WTC11 (cell line): Measurements from ENCODE around the gene LYAR. TPM values are rescaled to one million over a fixed set of nuclear protein-coding genes. Genes with fewer than 3 reads are reported as not detected.

Source experiments
- ATAC-seq: fragments of 200-7000 bp; cut with Tn5 transposase; 2 replicates; pipeline ENCODE4 v1.10.0; 2021; ENCODE audit warnings: mild to moderate bottlenecking, moderate library complexity
- CTCF ChIA-PET: fragments of 300-600 bp; sonication (Branson Sonifier 250); formaldehyde crosslinking; loops from one replicate; lab custom pipeline; 2021; ENCODE audit warnings: antibody characterized with exemption; lab: Charles Lee
- POLR2A ChIA-PET: fragments of 350-600 bp; sonication (Branson Sonifier 250); formaldehyde crosslinking; loops from one replicate; lab custom pipeline; 2021; ENCODE audit warnings: antibody characterized with exemption; lab: Charles Lee
- DNase-seq: peaks from one replicate; pipeline ENCODE4 v3.0.0; 2021; ENCODE audit warnings: low spot score
- H3K27ac Mint-ChIP-seq: 2 replicates; pipeline ENCODE4 v1.8.0; 2021; ENCODE audit warnings: mixed read lengths
- H3K27me3 Mint-ChIP-seq: 2 replicates; pipeline ENCODE4 v1.8.0; 2021; ENCODE audit warnings: low read depth, mild to moderate bottlenecking, moderate library complexity, mixed read lengths
- H3K36me3 Mint-ChIP-seq: 2 replicates; pipeline ENCODE4 v1.8.0; 2021; ENCODE audit warnings: mixed read lengths
- H3K4me1 Mint-ChIP-seq: 2 replicates; pipeline ENCODE4 v1.8.0; 2022; ENCODE audit warnings: mixed read lengths
- H3K4me3 Mint-ChIP-seq: 2 replicates; pipeline ENCODE4 v1.8.0; 2021; ENCODE audit warnings: mild to moderate bottlenecking, moderate library complexity, mixed read lengths
- H3K9me3 Mint-ChIP-seq: 2 replicates; pipeline ENCODE4 v1.8.0; 2021; ENCODE audit warnings: mixed read lengths
- ETV6 ChIP-seq: sonication (generic); formaldehyde crosslinking; IDR thresholded peaks from 2 replicates; pipeline ENCODE4 v1.8.1; 2022; ENCODE audit warnings: mild to moderate bottlenecking, missing genetic modification reagents
- FOXK1 ChIP-seq: sonication (generic); formaldehyde crosslinking; IDR thresholded peaks from 2 replicates; pipeline ENCODE4 v1.8.0; 2022; ENCODE audit warnings: mild to moderate bottlenecking, moderate library complexity, missing genetic modification reagents
- GRHL2 ChIP-seq: fragments of 250-450 bp; sonication (Bioruptor Pico); IDR thresholded peaks from 2 replicates; pipeline ENCODE4 v1.8.0; 2022; ENCODE audit warnings: mild to moderate bottlenecking, moderate library complexity; ENCODE audit not compliant: insufficient replicate concordance, severe bottlenecking
- JUN ChIP-seq: sonication (generic); formaldehyde crosslinking; IDR thresholded peaks from 2 replicates; pipeline ENCODE4 v1.8.0; 2023; ENCODE audit warnings: mild to moderate bottlenecking, missing genetic modification reagents
- MXD4 ChIP-seq: fragments of 250-450 bp; sonication (Bioruptor Pico); IDR thresholded peaks from 2 replicates; pipeline ENCODE4 v1.8.0; 2021; ENCODE audit warnings: mild to moderate bottlenecking, moderate library complexity, borderline replicate concordance
- NFE2L1 ChIP-seq: sonication (generic); formaldehyde crosslinking; IDR thresholded peaks from 2 replicates; pipeline ENCODE4 v1.8.1; 2023; ENCODE audit warnings: missing genetic modification reagents
- OVOL2 ChIP-seq: fragments of 250-450 bp; sonication (Bioruptor Pico); IDR thresholded peaks from 2 replicates; pipeline ENCODE4 v1.9.0; 2021; ENCODE audit warnings: mild to moderate bottlenecking, borderline replicate concordance
- PRRX2 ChIP-seq: fragments of 250-450 bp; sonication (Bioruptor Pico); IDR thresholded peaks from 2 replicates; pipeline ENCODE4 v1.8.0; 2021; ENCODE audit warnings: mild to moderate bottlenecking
- RELA ChIP-seq: sonication (generic); formaldehyde crosslinking; IDR thresholded peaks from 2 replicates; pipeline ENCODE4 v1.8.1; 2022; ENCODE audit warnings: missing genetic modification reagents, mild to moderate bottlenecking, borderline replicate concordance
- SMAD4 ChIP-seq: sonication (generic); formaldehyde crosslinking; IDR thresholded peaks from 2 replicates; pipeline ENCODE4 v1.8.0; 2022; ENCODE audit warnings: mild to moderate bottlenecking, missing genetic modification reagents
- SOX15 ChIP-seq: fragments of 250-450 bp; sonication (Bioruptor Pico); IDR thresholded peaks from 2 replicates; pipeline ENCODE4 v1.9.0; 2021; ENCODE audit warnings: mild to moderate bottlenecking
- TP53 ChIP-seq: sonication (generic); formaldehyde crosslinking; IDR thresholded peaks from 2 replicates; pipeline ENCODE4 v1.8.1; 2023; ENCODE audit warnings: mild to moderate bottlenecking, missing genetic modification reagents
- total RNA-seq: library from RNA; stranded (reverse); gene quantifications from 3 replicates; pipeline ENCODE4 v1.2.3, GENCODE V29; 2021
- TF ChIP-seq, protein P1 (sequence below): sonication (generic); formaldehyde crosslinking; IDR thresholded peaks from 2 replicates; pipeline ENCODE4 v1.8.1; 2023; ENCODE audit warnings: mild to moderate bottlenecking, missing genetic modification reagents
- TF ChIP-seq, protein P2 (sequence below): fragments of 250-450 bp; sonication (Bioruptor Pico); IDR thresholded peaks from 2 replicates; pipeline ENCODE4 v1.9.0; 2021; ENCODE audit warnings: moderate library complexity, mild to moderate bottlenecking, inconsistent platforms, borderline replicate concordance
- TF ChIP-seq, protein P3 (sequence below): sonication (generic); formaldehyde crosslinking; conservative IDR thresholded peaks from 2 replicates; pipeline ENCODE4 v1.8.1; 2023; ENCODE audit warnings: mild to moderate bottlenecking, low read depth, missing genetic modification reagents, moderate library complexity
- TF ChIP-seq, protein P4 (sequence below): fragments of 250-450 bp; sonication (Bioruptor Pico); IDR thresholded peaks from 2 replicates; pipeline ENCODE4 v1.8.0; 2021; ENCODE audit warnings: mild to moderate bottlenecking

The LYAR gene
- total RNA-seq, 1 experiment from 2014 or later: 36.8 TPM

DNA sequence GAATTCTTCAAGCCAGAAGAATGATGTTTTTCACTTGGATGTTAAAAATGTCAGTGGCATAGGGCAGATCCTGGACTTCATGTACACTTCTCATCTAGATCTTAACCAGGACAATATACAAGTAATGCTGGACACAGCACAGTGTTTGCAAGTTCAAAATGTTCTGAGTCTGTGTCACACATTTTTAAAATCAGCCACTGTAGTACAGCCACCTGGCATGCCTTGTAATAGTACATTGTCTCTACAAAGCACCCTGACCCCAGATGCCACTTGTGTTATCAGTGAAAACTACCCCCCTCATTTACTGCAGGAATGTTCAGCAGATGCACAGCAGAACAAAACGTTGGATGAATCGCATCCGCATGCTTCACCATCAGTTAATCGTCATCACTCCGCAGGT, 12.0 kb upstream of the LYAR start:
- no peak overlapping the region for H3K4me3 Mint-ChIP-seq
- H3K27me3 Mint-ChIP-seq: no peaks in the 10 kb centered on the region
- H3K9me3 Mint-ChIP-seq: no peaks in the 10 kb centered on the region
- CTCF ChIA-PET: no interaction called here
- H3K36me3 Mint-ChIP-seq: peaks cover 12% of the 10 kb centered on the region
- DNase-seq (no peak), ATAC-seq (no peak)
- H3K27ac Mint-ChIP-seq: no peak overlapping the region
- POLR2A ChIA-PET: no interaction called here
- no peaks in the 10 kb centered on the region for H3K4me1 Mint-ChIP-seq
- TF ChIP-seq MXD4 (CRISPR knock-in tag) (no peak), TP53 (CRISPR knock-in tag) (no peak), GRHL2 (CRISPR knock-in tag) (no peak), NFE2L1 (CRISPR knock-in tag) (no peak), OVOL2 (no peak), PRRX2 (CRISPR knock-in tag) (no peak), ETV6 (no peak), FOXK1 (no peak), JUN (no peak), SMAD4 (CRISPR knock-in tag) (no peak)
- TF ChIP-seq, protein P1, sequence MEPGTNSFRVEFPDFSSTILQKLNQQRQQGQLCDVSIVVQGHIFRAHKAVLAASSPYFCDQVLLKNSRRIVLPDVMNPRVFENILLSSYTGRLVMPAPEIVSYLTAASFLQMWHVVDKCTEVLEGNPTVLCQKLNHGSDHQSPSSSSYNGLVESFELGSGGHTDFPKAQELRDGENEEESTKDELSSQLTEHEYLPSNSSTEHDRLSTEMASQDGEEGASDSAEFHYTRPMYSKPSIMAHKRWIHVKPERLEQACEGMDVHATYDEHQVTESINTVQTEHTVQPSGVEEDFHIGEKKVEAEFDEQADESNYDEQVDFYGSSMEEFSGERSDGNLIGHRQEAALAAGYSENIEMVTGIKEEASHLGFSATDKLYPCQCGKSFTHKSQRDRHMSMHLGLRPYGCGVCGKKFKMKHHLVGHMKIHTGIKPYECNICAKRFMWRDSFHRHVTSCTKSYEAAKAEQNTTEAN (CRISPR knock-in tag): no peak
- TF ChIP-seq, protein P2, sequence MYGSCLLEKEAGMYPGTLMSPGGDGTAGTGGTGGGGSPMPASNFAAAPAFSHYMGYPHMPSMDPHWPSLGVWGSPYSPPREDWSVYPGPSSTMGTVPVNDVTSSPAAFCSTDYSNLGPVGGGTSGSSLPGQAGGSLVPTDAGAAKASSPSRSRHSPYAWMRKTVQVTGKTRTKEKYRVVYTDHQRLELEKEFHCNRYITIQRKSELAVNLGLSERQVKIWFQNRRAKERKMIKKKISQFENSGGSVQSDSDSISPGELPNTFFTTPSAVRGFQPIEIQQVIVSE: no peak
- TF ChIP-seq, protein P3, sequence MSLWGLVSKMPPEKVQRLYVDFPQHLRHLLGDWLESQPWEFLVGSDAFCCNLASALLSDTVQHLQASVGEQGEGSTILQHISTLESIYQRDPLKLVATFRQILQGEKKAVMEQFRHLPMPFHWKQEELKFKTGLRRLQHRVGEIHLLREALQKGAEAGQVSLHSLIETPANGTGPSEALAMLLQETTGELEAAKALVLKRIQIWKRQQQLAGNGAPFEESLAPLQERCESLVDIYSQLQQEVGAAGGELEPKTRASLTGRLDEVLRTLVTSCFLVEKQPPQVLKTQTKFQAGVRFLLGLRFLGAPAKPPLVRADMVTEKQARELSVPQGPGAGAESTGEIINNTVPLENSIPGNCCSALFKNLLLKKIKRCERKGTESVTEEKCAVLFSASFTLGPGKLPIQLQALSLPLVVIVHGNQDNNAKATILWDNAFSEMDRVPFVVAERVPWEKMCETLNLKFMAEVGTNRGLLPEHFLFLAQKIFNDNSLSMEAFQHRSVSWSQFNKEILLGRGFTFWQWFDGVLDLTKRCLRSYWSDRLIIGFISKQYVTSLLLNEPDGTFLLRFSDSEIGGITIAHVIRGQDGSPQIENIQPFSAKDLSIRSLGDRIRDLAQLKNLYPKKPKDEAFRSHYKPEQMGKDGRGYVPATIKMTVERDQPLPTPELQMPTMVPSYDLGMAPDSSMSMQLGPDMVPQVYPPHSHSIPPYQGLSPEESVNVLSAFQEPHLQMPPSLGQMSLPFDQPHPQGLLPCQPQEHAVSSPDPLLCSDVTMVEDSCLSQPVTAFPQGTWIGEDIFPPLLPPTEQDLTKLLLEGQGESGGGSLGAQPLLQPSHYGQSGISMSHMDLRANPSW (CRISPR knock-in tag): no peak

DNA sequence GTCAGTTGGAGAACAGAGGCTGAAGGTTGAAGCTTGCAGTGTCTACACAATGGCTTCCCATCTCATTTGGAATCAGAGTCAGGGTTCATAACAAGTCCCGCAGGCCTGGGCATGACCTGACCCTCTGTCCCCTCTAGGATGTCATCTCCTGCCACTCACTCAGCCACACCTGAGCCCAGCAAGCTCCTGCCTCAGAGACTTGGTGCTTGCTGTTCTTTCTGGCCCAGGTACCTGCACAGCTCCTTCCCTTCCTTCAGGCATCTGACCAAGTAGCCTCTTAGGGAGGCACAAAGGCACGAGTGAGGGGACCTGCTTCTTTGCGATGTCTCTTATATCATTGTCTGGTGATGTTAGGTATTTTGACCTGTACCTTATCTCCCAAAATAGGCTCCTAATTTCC, 9.1 kb upstream of the LYAR start:
- CTCF ChIA-PET: no interaction called here
- no peaks in the 10 kb centered on the region for H3K4me1 Mint-ChIP-seq
- H3K9me3 Mint-ChIP-seq: peaks cover 12% of the 10 kb centered on the region
- POLR2A ChIA-PET: no interaction called here
- no peak for DNase-seq
- peaks cover 18% of the 10 kb centered on the region for H3K36me3 Mint-ChIP-seq
- H3K27me3 Mint-ChIP-seq: no peaks in the 10 kb centered on the region
- TF ChIP-seq SOX15 (CRISPR knock-in tag): no peak
- TF ChIP-seq, all 79 proteins: peak for 0
- Mint-ChIP-seq H3K27ac (no peak overlapping the region), H3K4me3 (no peak overlapping the region)
- no peak for ATAC-seq

DNA sequence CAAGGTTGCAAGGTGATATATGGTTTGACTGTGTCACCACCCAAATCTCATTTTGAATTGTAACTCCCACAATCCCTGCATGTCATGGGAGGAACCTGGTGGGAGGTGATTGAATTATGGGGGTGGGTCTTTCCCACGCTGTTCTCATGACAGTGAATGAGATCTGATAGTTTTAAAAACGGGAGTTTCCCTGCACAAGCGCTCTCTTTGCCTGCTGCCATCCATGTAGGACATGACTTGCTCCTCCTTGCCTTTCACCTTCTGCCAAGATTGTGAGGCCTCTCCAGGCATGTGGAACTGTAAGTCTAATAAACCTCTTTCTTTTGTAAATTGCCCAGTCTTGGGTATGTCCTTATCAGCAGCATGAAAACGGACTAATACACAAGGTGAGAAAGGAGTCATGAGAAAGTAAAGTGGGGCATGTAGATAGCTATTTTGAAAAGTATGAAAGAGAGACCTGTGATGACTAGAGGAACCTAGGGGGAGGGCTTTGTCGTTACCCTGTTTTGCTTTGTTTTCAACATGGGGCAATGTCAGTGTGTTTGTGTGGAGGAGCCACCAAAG, 6.4 kb upstream of the LYAR start:
- Mint-ChIP-seq H3K27me3 (no peaks in the 10 kb centered on the region), H3K27ac (no peak overlapping the region), H3K4me3 (no peak overlapping the region), H3K9me3 (peaks cover 12% of the 10 kb centered on the region), H3K4me1 (peaks cover 1% of the 10 kb centered on the region; the same call in 1 of the 2 replicates)
- ChIA-PET CTCF (no interaction called here), POLR2A (no interaction called here)
- DNase-seq: no peak
- no peak for ATAC-seq
- TF ChIP-seq, protein P4, sequence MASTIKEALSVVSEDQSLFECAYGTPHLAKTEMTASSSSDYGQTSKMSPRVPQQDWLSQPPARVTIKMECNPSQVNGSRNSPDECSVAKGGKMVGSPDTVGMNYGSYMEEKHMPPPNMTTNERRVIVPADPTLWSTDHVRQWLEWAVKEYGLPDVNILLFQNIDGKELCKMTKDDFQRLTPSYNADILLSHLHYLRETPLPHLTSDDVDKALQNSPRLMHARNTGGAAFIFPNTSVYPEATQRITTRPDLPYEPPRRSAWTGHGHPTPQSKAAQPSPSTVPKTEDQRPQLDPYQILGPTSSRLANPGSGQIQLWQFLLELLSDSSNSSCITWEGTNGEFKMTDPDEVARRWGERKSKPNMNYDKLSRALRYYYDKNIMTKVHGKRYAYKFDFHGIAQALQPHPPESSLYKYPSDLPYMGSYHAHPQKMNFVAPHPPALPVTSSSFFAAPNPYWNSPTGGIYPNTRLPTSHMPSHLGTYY (CRISPR knock-in tag): no peak
- no peak for TF ChIP-seq RELA (CRISPR knock-in tag)
- TF ChIP-seq, all 79 proteins: peak for 0
- H3K36me3 Mint-ChIP-seq: peaks cover 10% of the 10 kb centered on the region
